Bladder microvascular endothelial cell (primary cell): ENCODE data around the gene DDI2. TPM values are rescaled to one million over a fixed set of nuclear protein-coding genes. Genes with fewer than 3 reads are reported as not detected.

ENCODE experiments used
- total RNA-seq: library from RNA; depleted of rRNA; stranded (reverse); fragments of >200 nt; gene quantifications from 2 replicates; pipeline ENCODE4 v1.2.3, GENCODE V29; 2014

The DDI2 gene
- total RNA-seq, result 11.7 and 36.9 TPM in 2 replicates

GRCh38 chr1:15617173-15618076 is at the start of gene DDI2:
Gene DDI2, plus strand, starts transcription at chr1:15617458. Its CDS starts 213 bp downstream, at chr1:15617671.

DNA sequence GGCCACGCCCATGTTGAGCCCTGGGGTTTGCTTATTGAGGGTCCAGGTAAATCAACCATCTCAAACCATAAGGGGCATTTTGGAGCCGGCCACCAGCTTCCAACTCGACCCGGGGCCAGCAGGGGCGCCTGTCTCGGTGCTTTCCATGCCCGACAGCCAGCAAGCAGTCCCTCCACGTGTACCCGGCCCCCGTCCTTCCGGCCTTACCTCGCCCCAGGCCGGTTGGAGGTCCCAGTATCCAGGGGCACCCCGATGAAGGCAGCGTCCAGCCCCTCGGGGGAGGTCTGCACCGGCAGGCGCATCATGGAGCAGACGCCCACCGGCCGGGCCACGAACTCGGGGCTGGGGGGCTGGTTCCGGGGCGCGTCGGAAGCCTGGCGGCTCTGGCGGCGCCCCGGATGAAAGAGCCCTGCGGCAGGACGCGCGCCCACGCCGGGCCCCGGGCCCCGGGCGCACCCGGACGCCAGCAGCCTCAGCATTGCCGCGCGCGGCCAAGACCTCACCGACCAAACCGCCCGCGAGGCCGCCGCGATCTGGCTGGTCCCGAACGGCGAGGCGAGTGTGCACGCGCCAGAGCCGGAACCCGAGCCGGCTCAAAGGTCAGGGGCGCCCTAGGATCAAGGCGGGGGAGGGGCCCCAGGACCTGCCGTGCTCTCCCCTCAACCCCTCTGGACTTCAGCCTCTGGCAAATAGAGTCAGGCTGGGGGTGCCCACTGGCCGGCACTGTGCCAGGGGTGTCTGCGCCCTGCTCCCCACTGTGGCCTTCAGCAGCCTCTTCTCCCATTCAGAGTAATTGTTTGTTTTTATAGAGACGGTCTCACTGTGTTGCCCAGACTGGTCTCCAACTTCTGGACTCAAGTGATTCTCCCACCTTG is 32.5 kb upstream of the DDI2 start, which contains the start of gene AGMAT:
AGMAT (minus strand) TSS at position 563 of the 875 bp plus-strand sequence; CDS start at position 479, 84 bp downstream.

DNA sequence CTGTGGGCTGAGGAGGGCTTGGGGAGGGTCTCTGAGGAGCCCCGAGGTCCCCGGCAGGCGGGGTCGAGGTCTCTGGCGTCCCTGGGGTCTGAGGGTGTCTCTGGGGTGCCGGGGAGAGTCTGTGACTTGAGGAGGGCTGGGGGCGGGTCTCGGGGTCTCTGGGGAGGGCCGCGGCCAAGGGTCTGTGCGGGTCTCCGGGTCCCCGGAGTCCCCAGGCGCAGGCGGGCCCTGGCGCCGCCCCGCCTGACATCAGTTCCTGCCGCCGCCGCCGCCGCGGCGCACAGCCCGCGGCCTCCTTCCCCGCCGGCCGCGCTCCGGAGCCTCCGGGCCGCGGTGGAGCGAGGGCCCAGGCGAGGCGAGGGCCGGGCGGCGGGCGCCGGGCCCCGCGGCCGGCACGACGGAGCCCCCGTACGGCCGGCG is 66.8 kb downstream of the DDI2 start, which contains the start of gene PLEKHM2:
PLEKHM2 (plus strand) TSS at position 279 of the 420 bp plus-strand sequence. CDS start 239 bp downstream, outside the sequence.

Other genes with a start within 250 kb of the DDI2 start
- 25.9 and 45.3 TPM in 2 replicates for gene EFHD2, start 207.6 kb upstream of the DDI2 start, total RNA-seq
- gene CTRC, start 179.0 kb upstream of the DDI2 start, total RNA-seq, result not detected in 2 replicates
- not detected in 2 replicates for gene CELA2A, start 160.7 kb upstream of the DDI2 start, total RNA-seq
- gene CELA2B, start 141.4 kb upstream of the DDI2 start, total RNA-seq, result not detected in 2 replicates
- 3.6 and 4.0 TPM in 2 replicates for gene CASP9, start 93.2 kb upstream of the DDI2 start, total RNA-seq
- 8.9 and 27.3 TPM in 2 replicates for gene DNAJC16, start 90.6 kb upstream of the DDI2 start, total RNA-seq
- 0.16 and 0.50 TPM in 2 replicates for gene AGMAT, start 32.4 kb upstream of the DDI2 start, total RNA-seq
- gene PLEKHM2, start 66.9 kb downstream of the DDI2 start, total RNA-seq, result 41.4 and 64.4 TPM in 2 replicates
- gene SLC25A34, start 118.8 kb downstream of the DDI2 start, total RNA-seq, result under 0.01 and 0.44 TPM in 2 replicates
- gene TMEM82, start 125.0 kb downstream of the DDI2 start, total RNA-seq, result not detected in 2 replicates
- 58.6 and 268 TPM in 2 replicates for gene FBLIM1, start 141.3 kb downstream of the DDI2 start, total RNA-seq
- gene UQCRHL, start 190.2 kb downstream of the DDI2 start, total RNA-seq, result 4.7 and 7.2 TPM in 2 replicates
- gene SPEN, start 230.2 kb downstream of the DDI2 start, total RNA-seq, result 10.5 and 35.6 TPM in 2 replicates